ENCODE results near the gene SLC13A5.
A peak's percentile ranks its signal among the peaks of the same experiment; 100 is the strongest.
"Not testable (repeated sequence)": the region's sequence is repeated elsewhere in the genome, so short reads cannot be mapped to it uniquely, and the experiment has no call there.

Gene SLC13A5

DNA sequence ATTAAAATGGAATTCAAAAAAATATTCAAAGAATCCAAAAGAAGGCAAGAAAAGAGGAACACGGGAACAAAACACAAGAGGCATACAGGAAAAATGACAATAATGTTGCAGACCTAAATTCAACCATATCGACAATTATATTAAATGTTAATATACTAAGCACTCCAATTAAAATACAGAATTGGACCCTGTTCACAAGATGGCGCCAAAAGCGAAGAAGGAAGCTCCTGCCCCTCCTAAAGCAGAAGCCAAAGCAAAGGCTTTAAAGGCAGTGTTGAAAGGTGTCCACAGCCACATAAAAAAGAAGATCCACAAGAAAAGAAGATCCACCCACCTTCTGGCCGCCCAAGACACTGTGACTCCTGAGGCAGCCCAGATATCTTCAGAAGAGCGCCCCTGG lies 36.4 kb upstream of the SLC13A5 start:
- H3K36me3 ChIP-seq (ENCODE audit: insufficient read depth, low read length) = no peaks in the 10 kb centered on the region
- no peaks in the 10 kb centered on the region for H3F3A ChIP-seq (ENCODE audit: low read depth)
- H3K4me1 ChIP-seq (ENCODE audit: insufficient read depth, low read length, poor library complexity, severe bottlenecking) = no peaks in the 10 kb centered on the region
- H3K79me2 ChIP-seq (ENCODE audit: insufficient read depth, low read length) = no peaks in the 10 kb centered on the region
- no peak overlapping the region for H2AFZ ChIP-seq (ENCODE audit: low read length)
- H3K9me3 ChIP-seq (ENCODE audit: insufficient read depth, low read depth, low read length) = no peaks in the 10 kb centered on the region
- H4K20me1 ChIP-seq (ENCODE audit: insufficient read depth, low read length, poor library complexity, severe bottlenecking) = no peaks in the 10 kb centered on the region
- no peak overlapping the region for H3K4me3 ChIP-seq (ENCODE audit: low read length, poor library complexity, severe bottlenecking)
- no peak overlapping the region for H3K9ac ChIP-seq (ENCODE audit: low read depth, low read length, poor library complexity, severe bottlenecking)
- TF ChIP-seq CTCF (conservative IDR thresholded peaks at IDR 0.05; ENCODE audit: low read length) = peak; percentile 42
- no peak for TF ChIP-seq EZH2phosphoT487 (IDR thresholded peaks at IDR 0.05; ENCODE audit: borderline replicate concordance)
- H3K9me2 ChIP-seq (replicated peaks; ENCODE audit: low read depth, low read length) = no peaks in the 10 kb centered on the region
- H3K4me2 ChIP-seq (ENCODE audit: low read depth, low read length, poor library complexity, severe bottlenecking) = no peak overlapping the region
- no peaks in the 10 kb centered on the region for H3K27me3 ChIP-seq (ENCODE audit: insufficient read depth, low read length, poor library complexity, severe bottlenecking)

GRCh38 chr17:6748617-6749016 lies 35.4 kb upstream of the SLC13A5 start:
- H3K79me2 ChIP-seq (ENCODE audit: insufficient read depth, low read length) = no peaks in the 10 kb centered on the region
- no peaks in the 10 kb centered on the region for H3K27me3 ChIP-seq (ENCODE audit: insufficient read depth, low read length, poor library complexity, severe bottlenecking)
- H2AFZ ChIP-seq (ENCODE audit: low read length) = no peak overlapping the region
- H3K9me3 ChIP-seq (ENCODE audit: insufficient read depth, low read depth, low read length) = no peaks in the 10 kb centered on the region
- no peak overlapping the region for H3K9ac ChIP-seq (ENCODE audit: low read depth, low read length, poor library complexity, severe bottlenecking)
- no peak overlapping the region for H3K4me2 ChIP-seq (ENCODE audit: low read depth, low read length, poor library complexity, severe bottlenecking)
- TF ChIP-seq EZH2phosphoT487 (IDR thresholded peaks at IDR 0.05; ENCODE audit: borderline replicate concordance) = no peak
- TF ChIP-seq CTCF (conservative IDR thresholded peaks at IDR 0.05; ENCODE audit: low read length) = no peak
- no peak overlapping the region for H3K4me3 ChIP-seq (ENCODE audit: low read length, poor library complexity, severe bottlenecking)
- H3K4me1 ChIP-seq (ENCODE audit: insufficient read depth, low read length, poor library complexity, severe bottlenecking) = no peaks in the 10 kb centered on the region
- H3K36me3 ChIP-seq (ENCODE audit: insufficient read depth, low read length) = no peaks in the 10 kb centered on the region
- H3F3A ChIP-seq (ENCODE audit: low read depth) = no peaks in the 10 kb centered on the region
- H4K20me1 ChIP-seq (ENCODE audit: insufficient read depth, low read length, poor library complexity, severe bottlenecking) = no peaks in the 10 kb centered on the region
- no peaks in the 10 kb centered on the region for H3K9me2 ChIP-seq (replicated peaks; ENCODE audit: low read depth, low read length)

DNA sequence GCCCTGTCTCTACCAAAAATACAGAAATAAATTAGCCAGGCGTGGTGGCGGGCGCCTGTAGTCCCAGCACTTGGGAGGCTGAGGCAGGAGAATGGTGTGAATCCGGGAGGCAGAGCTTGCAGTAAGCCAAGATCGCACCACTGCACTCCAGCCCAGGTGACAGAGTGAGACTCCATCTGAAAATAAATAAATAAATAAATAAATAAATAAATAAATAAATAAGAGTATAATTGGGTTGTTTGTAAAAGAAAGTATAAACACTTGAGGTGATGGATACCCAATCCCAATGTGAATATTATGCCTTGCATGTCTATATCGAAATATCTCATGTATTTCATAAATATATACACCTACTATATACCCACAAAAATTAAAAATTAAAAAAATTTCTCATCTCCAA lies 33.5 kb upstream of the SLC13A5 start:
- H3K4me3 ChIP-seq (ENCODE audit: low read length, poor library complexity, severe bottlenecking); H3K4me2 ChIP-seq (ENCODE audit: low read depth, low read length, poor library complexity, severe bottlenecking); H3K27me3 ChIP-seq (ENCODE audit: insufficient read depth, low read length, poor library complexity, severe bottlenecking); H3K9ac ChIP-seq (ENCODE audit: low read depth, low read length, poor library complexity, severe bottlenecking); H3K36me3 ChIP-seq (ENCODE audit: insufficient read depth, low read length); H3K79me2 ChIP-seq (ENCODE audit: insufficient read depth, low read length); H3K9me2 ChIP-seq (replicated peaks; ENCODE audit: low read depth, low read length); H3K9me3 ChIP-seq (ENCODE audit: insufficient read depth, low read depth, low read length); H3F3A ChIP-seq (ENCODE audit: low read depth); H4K20me1 ChIP-seq (ENCODE audit: insufficient read depth, low read length, poor library complexity, severe bottlenecking); H3K4me1 ChIP-seq (ENCODE audit: insufficient read depth, low read length, poor library complexity, severe bottlenecking); H2AFZ ChIP-seq (ENCODE audit: low read length): not testable (repeated sequence)

GRCh38 chr17:6729531-6729930 lies 16.4 kb upstream of the SLC13A5 start:
- no peaks in the 10 kb centered on the region for H3K27me3 ChIP-seq (ENCODE audit: insufficient read depth, low read length, poor library complexity, severe bottlenecking)
- H2AFZ ChIP-seq (ENCODE audit: low read length) = no peak overlapping the region
- no peaks in the 10 kb centered on the region for H4K20me1 ChIP-seq (ENCODE audit: insufficient read depth, low read length, poor library complexity, severe bottlenecking)
- no peak overlapping the region for H3K4me3 ChIP-seq (ENCODE audit: low read length, poor library complexity, severe bottlenecking)
- no peak overlapping the region for H3K9ac ChIP-seq (ENCODE audit: low read depth, low read length, poor library complexity, severe bottlenecking)
- no peaks in the 10 kb centered on the region for H3F3A ChIP-seq (ENCODE audit: low read depth)
- H3K9me2 ChIP-seq (replicated peaks; ENCODE audit: low read depth, low read length) = no peaks in the 10 kb centered on the region
- no peak overlapping the region for H3K4me2 ChIP-seq (ENCODE audit: low read depth, low read length, poor library complexity, severe bottlenecking)
- H3K4me1 ChIP-seq (ENCODE audit: insufficient read depth, low read length, poor library complexity, severe bottlenecking) = no peaks in the 10 kb centered on the region
- TF ChIP-seq EZH2phosphoT487 (IDR thresholded peaks at IDR 0.05; ENCODE audit: borderline replicate concordance) (no peak), CTCF (conservative IDR thresholded peaks at IDR 0.05; ENCODE audit: low read length) (no peak)
- no peaks in the 10 kb centered on the region for H3K36me3 ChIP-seq (ENCODE audit: insufficient read depth, low read length)
- no peaks in the 10 kb centered on the region for H3K79me2 ChIP-seq (ENCODE audit: insufficient read depth, low read length)
- no peaks in the 10 kb centered on the region for H3K9me3 ChIP-seq (ENCODE audit: insufficient read depth, low read depth, low read length)
